Measurements from ENCODE around the gene ACTR5.

The ACTR5 gene

DNA sequence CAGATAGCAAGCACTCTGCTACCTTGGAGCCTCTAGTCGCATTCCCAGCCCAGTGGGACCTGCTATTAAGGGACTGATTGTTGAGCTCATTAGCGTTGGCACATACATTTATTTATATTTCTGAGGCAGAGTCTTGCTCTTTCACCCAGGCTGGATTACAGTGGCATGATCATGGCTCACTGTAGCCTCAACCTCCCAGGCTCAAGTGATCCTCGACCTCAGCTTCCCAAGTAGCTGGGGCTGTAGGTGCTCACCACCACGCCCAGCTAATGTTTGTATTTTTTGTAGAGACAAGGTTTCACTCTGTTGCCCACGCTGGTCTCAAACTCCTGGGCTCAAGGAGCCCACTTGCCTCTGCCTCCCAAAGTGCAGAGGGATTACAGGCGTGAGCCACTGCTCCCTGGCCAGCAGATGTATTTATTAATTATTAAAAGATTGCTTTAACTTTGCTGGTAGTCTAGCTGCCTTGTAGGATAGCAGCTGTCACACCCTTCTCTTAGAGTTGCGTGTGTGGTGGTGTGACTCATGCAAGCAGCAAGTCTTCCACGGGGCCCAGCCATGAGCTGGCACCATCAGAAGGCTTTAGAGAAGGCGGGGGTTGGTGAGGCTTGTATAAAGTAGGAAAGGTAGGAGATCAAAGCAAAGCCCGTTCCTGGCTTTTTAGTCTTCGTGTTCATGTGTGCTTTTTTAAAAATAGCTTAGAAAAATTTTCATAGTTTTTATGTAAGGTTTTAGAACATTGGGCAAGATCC, 16.5 kb downstream of the ACTR5 start:
- no peak for DNase-seq
- Mint-ChIP-seq H3K4me1 (peaks cover 2 to 7% of the 10 kb centered on the region in 2 donors), H3K27ac (no peak overlapping the region), H3K27me3 (no peaks in the 10 kb centered on the region), H3K36me3 (peaks cover 54 to 75% of the 10 kb centered on the region in 2 donors), H3K9me3 (no peaks in the 10 kb centered on the region), H3K4me3 (no peak overlapping the region)
- no peak for ATAC-seq (replicated peaks)

DNA sequence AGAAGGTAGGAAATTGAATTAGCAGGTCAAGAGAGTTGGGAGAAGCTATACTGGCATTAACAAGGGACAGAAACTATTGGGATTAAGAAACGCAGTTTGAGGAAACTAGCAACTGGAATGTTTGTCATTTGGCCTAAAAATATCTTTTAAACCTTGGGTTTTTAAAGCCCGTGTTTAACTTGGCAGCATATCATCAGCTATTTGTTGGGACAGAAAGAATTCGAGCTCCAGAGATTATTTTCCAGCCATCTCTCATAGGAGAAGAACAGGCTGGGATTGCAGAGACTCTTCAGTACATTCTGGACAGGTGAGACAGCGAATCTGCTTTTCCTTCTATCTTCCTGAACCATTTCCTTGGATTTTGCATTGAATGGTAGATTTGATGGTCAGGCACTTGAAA, 17.8 kb downstream of the ACTR5 start:
- H3K4me3 Mint-ChIP-seq, result no peak overlapping the region
- H3K27ac Mint-ChIP-seq, result no peak overlapping the region
- no peak for ATAC-seq (replicated peaks)
- peaks cover 44 to 72% of the 10 kb centered on the region in 2 donors for H3K36me3 Mint-ChIP-seq
- no peak for DNase-seq
- H3K4me1 Mint-ChIP-seq, result peaks cover 4 to 7% of the 10 kb centered on the region in 2 donors
- H3K9me3 Mint-ChIP-seq, result no peaks in the 10 kb centered on the region
- H3K27me3 Mint-ChIP-seq, result no peaks in the 10 kb centered on the region

GRCh38 chr20:38769376-38770295, 21.4 kb downstream of the ACTR5 start:
- Mint-ChIP-seq H3K9me3 (peaks cover 4 to 13% of the 10 kb centered on the region in 2 donors), H3K27ac (no peak overlapping the region), H3K27me3 (no peaks in the 10 kb centered on the region), H3K4me1 (peaks cover 0 to 2% of the 10 kb centered on the region in 2 donors), H3K4me3 (no peak overlapping the region), H3K36me3 (peaks cover 50 to 72% of the 10 kb centered on the region in 2 donors)
- DNase-seq (no peak), ATAC-seq (replicated peaks) (no peak)

- Mint-ChIP-seq H3K27ac (no peak overlapping the region), H3K9me3 (peaks cover 4 to 13% of the 10 kb centered on the region in 2 donors), H3K36me3 (peaks cover 49 to 74% of the 10 kb centered on the region in 2 donors), H3K4me3 (no peak overlapping the region), H3K4me1 (peaks cover 0 to 2% of the 10 kb centered on the region in 2 donors), H3K27me3 (no peaks in the 10 kb centered on the region)
- DNase-seq, result no peak
- ATAC-seq (replicated peaks), result no peak
Measured at GRCh38 chr20:38770546-38770945, 22.3 kb downstream of the ACTR5 start.

GRCh38 chr20:38770970-38771369, 22.7 kb downstream of the ACTR5 start:
- DNase-seq (no peak), ATAC-seq (replicated peaks) (no peak)
- Mint-ChIP-seq H3K4me1 (peaks cover 0 to 2% of the 10 kb centered on the region in 2 donors), H3K4me3 (no peak overlapping the region), H3K9me3 (peaks cover 4 to 13% of the 10 kb centered on the region in 2 donors), H3K27ac (peak overlapping the region; percentile 20), H3K36me3 (peaks cover 45 to 72% of the 10 kb centered on the region in 2 donors), H3K27me3 (no peaks in the 10 kb centered on the region)

DNA sequence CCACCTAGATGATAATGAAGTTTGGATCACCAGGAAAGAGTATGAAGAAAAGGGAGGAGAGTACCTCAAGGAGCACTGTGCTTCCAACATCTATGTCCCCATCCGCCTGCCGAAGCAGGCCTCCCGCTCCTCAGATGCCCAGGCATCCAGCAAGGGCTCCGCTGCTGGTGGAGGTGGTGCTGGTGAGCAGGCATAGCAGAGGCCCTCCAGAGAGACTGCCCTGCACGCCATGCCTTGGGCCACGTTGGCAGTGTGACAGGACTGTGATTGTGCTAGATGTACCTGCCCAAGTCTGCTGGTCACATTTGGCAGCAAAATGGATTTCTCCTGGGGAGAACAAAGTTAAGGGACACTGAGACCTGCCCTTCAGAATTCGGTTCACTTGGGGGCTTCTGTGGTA, 23.4 kb downstream of the ACTR5 start:
- peaks cover 49 to 69% of the 10 kb centered on the region in 2 donors for H3K36me3 Mint-ChIP-seq

DNA sequence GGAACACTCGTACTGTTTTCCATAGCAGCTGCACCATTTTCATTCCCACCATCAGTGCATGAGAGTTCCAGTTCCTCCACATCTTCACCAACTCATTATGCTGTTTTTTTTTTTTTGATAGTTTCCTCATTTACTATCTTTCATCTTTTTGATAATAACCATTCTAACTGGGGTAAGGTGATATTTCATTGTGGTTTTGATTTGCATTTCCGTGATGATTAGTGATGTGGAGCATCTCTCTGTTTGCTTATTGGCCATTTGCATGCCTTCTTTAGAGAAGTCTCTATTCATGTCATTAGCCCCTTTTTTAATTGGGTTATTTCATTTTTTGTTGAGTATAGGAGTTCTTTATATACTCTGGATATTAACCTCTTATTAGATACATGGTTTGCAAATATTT, 25.9 kb downstream of the ACTR5 start:
- Mint-ChIP-seq H3K36me3 (peaks cover 43 to 60% of the 10 kb centered on the region in 2 donors), H3K4me3 (no peak overlapping the region), H3K27ac (no peak overlapping the region), H3K27me3 (no peaks in the 10 kb centered on the region), H3K9me3 (peaks cover 4 to 13% of the 10 kb centered on the region in 2 donors), H3K4me1 (peaks cover 0 to 2% of the 10 kb centered on the region in 2 donors)
- DNase-seq (no peak), ATAC-seq (replicated peaks) (no peak)

More for the DNA sequence above, 23.4 kb downstream of the ACTR5 start:
- H3K27me3 Mint-ChIP-seq, result no peaks in the 10 kb centered on the region
- peaks cover 0 to 2% of the 10 kb centered on the region in 2 donors for H3K4me1 Mint-ChIP-seq
- H3K9me3 Mint-ChIP-seq, result peaks cover 4 to 13% of the 10 kb centered on the region in 2 donors
- no peak for DNase-seq
- H3K27ac Mint-ChIP-seq, result no peak overlapping the region
- no peak overlapping the region for H3K4me3 Mint-ChIP-seq
- no peak for ATAC-seq (replicated peaks)

DNA sequence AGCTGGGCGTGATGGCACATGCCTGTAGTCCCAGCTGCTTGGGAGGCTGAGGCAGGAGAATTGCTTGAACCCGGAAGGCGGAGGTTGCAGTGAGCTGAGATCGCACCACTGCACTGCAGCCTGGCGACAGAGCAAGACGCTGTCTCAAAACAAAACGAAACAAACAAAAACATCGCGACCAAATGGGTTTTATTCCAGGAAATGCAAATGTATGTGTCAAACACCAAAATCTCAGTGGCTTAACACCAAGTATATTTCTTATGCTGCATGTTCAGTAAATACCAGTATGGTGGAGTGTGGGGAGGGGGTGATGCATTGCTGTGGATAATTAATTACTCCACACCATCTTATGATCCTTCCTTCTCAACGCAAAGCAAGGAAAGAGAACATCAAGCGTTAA, 28.1 kb downstream of the ACTR5 start:
- H3K27ac Mint-ChIP-seq, result no peak overlapping the region
- H3K9me3 Mint-ChIP-seq, result peaks cover 4 to 13% of the 10 kb centered on the region in 2 donors
- peaks cover 33 to 48% of the 10 kb centered on the region in 2 donors for H3K36me3 Mint-ChIP-seq
- DNase-seq (no peak), ATAC-seq (replicated peaks) (no peak)
- no peak overlapping the region for H3K4me3 Mint-ChIP-seq
- no peaks in the 10 kb centered on the region for H3K4me1 Mint-ChIP-seq
- no peaks in the 10 kb centered on the region for H3K27me3 Mint-ChIP-seq

DNA sequence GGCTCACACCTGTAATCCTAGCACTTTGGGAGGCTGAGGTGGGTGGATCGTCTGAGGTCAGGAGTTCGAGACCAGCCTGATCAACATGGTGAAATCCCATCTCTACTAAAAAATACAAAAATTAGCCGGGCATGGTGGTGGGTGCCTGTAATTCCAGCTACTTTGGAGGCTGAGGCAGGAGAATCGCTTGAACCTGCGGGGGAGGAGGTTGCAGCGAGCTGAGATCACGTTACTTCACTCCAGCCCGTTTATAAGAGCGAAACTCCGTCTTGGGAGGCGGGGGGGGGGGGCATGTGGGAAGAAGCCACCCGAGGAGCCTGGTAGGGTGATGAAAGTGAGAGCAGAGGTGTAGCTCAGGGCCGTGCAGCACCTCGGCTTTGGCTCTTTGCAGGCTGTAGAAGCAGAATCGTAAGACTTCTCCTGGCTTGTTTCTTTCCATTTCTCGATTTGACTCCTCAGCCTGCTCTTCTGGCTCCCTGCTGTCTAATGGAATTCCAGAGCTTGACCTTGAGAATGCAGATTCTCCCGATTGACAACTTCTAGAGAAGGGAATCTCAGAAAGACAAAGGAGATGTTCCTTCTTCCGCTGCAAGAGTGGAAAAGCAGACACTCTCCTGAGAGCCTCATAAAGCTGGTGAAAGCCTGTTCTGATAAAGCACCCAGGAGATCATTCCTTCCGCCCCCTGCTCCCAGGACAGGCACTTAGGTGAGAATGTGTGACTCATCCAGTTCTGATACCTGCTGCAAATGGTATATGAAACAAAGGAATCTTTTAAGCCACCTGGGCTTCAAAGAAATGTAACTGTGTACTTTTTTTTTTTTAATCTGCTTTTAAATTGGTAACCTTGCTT, 31.2 kb downstream of the ACTR5 start:
- DNase-seq (no peak), ATAC-seq (replicated peaks) (no peak)
- peaks cover 11 to 25% of the 10 kb centered on the region in 2 donors for H3K36me3 Mint-ChIP-seq
- no peak overlapping the region for H3K4me3 Mint-ChIP-seq
- peaks cover 0 to 4% of the 10 kb centered on the region in 2 donors for H3K4me1 Mint-ChIP-seq
- no peaks in the 10 kb centered on the region for H3K9me3 Mint-ChIP-seq
- no peaks in the 10 kb centered on the region for H3K27me3 Mint-ChIP-seq
- H3K27ac Mint-ChIP-seq, result no peak overlapping the region

DNA sequence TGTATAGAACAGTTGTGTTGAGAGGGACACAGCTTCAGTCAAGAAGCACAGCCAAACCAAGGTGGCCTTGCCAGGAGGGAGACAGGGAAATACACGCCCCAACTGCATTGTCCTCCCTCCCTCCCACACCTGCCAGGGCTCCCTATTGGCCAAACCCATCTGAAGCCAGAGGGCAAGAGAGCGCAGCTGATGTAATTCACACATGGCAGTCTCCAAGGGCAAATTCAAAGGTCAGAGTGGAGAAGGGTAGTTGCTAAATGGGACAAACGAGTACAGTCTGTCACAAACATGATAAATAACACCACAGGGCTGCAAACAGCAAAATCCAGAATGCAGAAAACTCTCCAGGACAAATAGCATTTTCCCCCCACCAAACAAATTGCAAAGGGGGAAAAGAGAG, 34.0 kb downstream of the ACTR5 start:
- no peak overlapping the region for H3K4me3 Mint-ChIP-seq
- ATAC-seq (replicated peaks), result no peak
- peaks cover 2 to 10% of the 10 kb centered on the region in 2 donors for H3K36me3 Mint-ChIP-seq
- peaks cover 0 to 4% of the 10 kb centered on the region in 2 donors for H3K4me1 Mint-ChIP-seq
- H3K27ac Mint-ChIP-seq, result no peak overlapping the region
- H3K9me3 Mint-ChIP-seq, result no peaks in the 10 kb centered on the region
- no peak for DNase-seq
- no peaks in the 10 kb centered on the region for H3K27me3 Mint-ChIP-seq

GRCh38 chr20:38787870-38788269, 39.6 kb downstream of the ACTR5 start:
- Mint-ChIP-seq H3K36me3 (peaks cover 4 to 7% of the 10 kb centered on the region in 2 donors), H3K4me1 (peaks cover 4 to 11% of the 10 kb centered on the region in 2 donors), H3K27me3 (no peaks in the 10 kb centered on the region), H3K9me3 (peaks cover 2 to 3% of the 10 kb centered on the region in 2 donors), H3K4me3 (no peak overlapping the region), H3K27ac (no peak overlapping the region)
- no peak for ATAC-seq (replicated peaks)
- DNase-seq, result no peak

GRCh38 chr20:38789503-38790199, 41.4 kb downstream of the ACTR5 start:
- DNase-seq (no peak), ATAC-seq (replicated peaks) (no peak)
- no peak overlapping the region for H3K4me3 Mint-ChIP-seq
- H3K27me3 Mint-ChIP-seq, result no peaks in the 10 kb centered on the region
- H3K27ac Mint-ChIP-seq, result no peak overlapping the region
- H3K4me1 Mint-ChIP-seq, result peaks cover 2 to 11% of the 10 kb centered on the region in 2 donors
- peaks cover 2 to 3% of the 10 kb centered on the region in 2 donors for H3K9me3 Mint-ChIP-seq
- H3K36me3 Mint-ChIP-seq, result peaks cover 4 to 7% of the 10 kb centered on the region in 2 donors
